ENCODE measurements around the gene POLDIP3.
"Not testable (repeated sequence)": the region's sequence is repeated elsewhere in the genome, so short reads cannot be mapped to it uniquely, and the experiment has no call there.

The POLDIP3 gene

GRCh38 chr22:42560381-42560780, 54.3 kb downstream of the POLDIP3 start:
- H3K27ac ChIP-seq, result no peak overlapping the region
- TF ChIP-seq CTCF (conservative IDR thresholded peaks at IDR 0.05; ENCODE audit: low read depth), result no peak
- CTCF ChIA-PET, result no interaction called here
- no peak for DNase-seq (ENCODE audit: low spot score)
- POLR2A ChIA-PET (ENCODE audit: low non-redundant PET), result no interaction called here

GRCh38 chr22:42553475-42554361, 61.0 kb downstream of the POLDIP3 start, which contains the start of gene SERHL2:
TSS of gene SERHL2 (plus strand) at chr22:42553956. CDS start at chr22:42554021, 65 bp downstream.
- peak within 1 kb of the TSS; percentile 21; the same call in 1 of the 2 replicates for H3K27ac ChIP-seq
- TF ChIP-seq CTCF (conservative IDR thresholded peaks at IDR 0.05; ENCODE audit: low read depth), result no peak
- POLR2A ChIA-PET (ENCODE audit: low non-redundant PET), result no interaction called here
- peak; percentile 72 for DNase-seq (ENCODE audit: low spot score)
- CTCF ChIA-PET, result no interaction called here

DNA sequence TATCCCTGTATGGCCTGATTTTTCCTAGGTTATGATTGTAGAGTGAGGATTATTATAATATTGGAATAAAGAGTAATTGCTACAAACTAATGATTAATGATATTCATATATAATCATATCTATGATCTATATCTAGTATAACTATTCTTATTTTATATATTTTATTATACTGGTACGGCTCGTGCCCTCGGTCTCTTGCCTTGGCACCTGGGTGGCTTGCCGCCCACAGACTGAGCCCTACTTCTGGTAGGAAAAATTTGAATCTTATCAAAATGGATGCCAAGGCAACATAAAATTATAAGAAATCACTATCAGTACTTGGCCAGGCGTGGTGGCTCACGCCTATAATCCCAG, 62.4 kb downstream of the POLDIP3 start:
- POLR2A ChIA-PET (ENCODE audit: low non-redundant PET); H3K27ac ChIP-seq; DNase-seq (ENCODE audit: low spot score); CTCF ChIA-PET: not testable (repeated sequence)
- 0 out of 2 replicates have a peak, but pooled peaks have one; percentile 6 for TF ChIP-seq CTCF (conservative IDR thresholded peaks at IDR 0.05; ENCODE audit: low read depth)

- no peak for TF ChIP-seq CTCF (conservative IDR thresholded peaks at IDR 0.05; ENCODE audit: low read depth)
- ChIA-PET CTCF (no interaction called here), POLR2A (ENCODE audit: low non-redundant PET) (no interaction called here)
- no peak overlapping the region for H3K27ac ChIP-seq
- no peak for DNase-seq (ENCODE audit: low spot score)
These were observed 65.2 kb downstream of the POLDIP3 start for GRCh38 chr22:42549331-42550060.

GRCh38 chr22:42548597-42549330, 65.9 kb downstream of the POLDIP3 start:
- no peak for TF ChIP-seq CTCF (conservative IDR thresholded peaks at IDR 0.05; ENCODE audit: low read depth)
- ChIA-PET CTCF (no interaction called here), POLR2A (ENCODE audit: low non-redundant PET) (no interaction called here)
- no peak overlapping the region for H3K27ac ChIP-seq
- DNase-seq (ENCODE audit: low spot score), result no peak

DNA sequence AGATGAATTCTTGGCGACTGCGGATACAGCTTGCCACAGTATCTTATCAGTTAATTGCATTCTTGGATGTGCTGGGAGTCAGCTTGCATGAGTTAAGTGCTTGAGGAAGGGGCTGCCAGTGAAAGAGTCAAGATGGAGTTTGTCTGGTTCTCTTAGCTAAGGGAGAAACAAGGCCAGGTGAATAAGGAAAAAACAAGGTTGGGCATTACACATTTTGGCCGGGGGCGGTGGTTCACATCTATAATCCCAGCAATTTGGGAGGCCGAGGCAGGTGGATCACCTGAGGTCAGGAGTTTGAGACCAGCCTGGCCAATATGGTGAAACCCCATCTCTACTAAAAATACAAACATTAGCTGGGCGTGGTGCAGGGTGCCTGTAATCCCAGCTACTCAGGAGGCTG, 66.6 kb downstream of the POLDIP3 start:
- H3K27ac ChIP-seq; CTCF ChIA-PET; POLR2A ChIA-PET (ENCODE audit: low non-redundant PET); DNase-seq (ENCODE audit: low spot score): not testable (repeated sequence)
